HG03060 (cell line): ENCODE measurements around the gene ZSWIM1.
"Not testable (repeated sequence)": the region's sequence is repeated elsewhere in the genome, so short reads cannot be mapped to it uniquely, and the experiment has no call there.

Experiments used
- ATAC-seq: cut with Tn5 transposase; IDR thresholded peaks from one replicate; pipeline ENCODE4 v1.9.1; 2021; ENCODE audit warnings: low read depth, moderate number of reproducible peaks; ENCODE audit not compliant: unreplicated experiment

The ZSWIM1 gene

GRCh38 chr20:45921337-45922189 is 40.5 kb downstream of the ZSWIM1 start:
- no peak for ATAC-seq

DNA sequence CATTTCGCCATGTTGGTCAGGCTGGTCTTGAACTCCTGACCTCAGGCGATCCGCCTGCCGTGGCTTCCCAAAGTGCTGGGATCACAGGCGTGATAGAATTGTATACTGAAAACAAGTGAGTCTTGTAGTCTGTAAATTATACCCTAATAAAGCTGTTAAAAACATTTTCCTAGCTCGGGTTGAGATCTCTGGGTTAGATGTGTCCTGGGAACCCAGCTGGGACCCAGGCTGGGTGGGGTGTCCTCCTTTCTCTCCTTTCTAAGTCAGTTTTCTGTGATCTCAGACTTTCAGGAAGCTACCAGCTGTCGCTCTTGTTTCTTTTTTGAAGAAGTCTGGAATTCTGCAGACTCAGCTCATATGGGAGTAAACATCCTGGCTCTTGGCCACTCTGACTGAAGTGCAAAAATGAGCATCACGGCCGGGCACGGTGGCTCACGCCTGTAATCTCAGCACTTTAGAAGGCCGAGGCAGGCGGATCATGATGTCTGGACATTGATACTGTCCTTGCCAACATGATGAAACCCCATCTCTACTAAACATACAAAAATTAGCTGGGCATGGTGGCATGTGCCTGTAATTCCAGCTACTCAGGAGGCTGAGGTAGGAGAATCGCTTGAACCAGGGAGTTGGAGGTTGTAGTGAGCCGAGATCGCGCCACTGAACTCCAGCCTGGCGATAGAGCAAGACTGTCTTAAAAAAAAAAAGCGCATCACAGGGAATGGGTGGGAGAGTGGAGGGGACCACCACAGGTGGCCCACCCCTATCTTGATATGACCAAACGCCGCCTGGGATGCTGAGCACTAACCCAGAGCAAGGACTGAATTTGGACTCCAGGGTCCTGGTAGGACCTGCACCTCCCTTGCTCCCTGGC is 43.6 kb downstream of the ZSWIM1 start:
- ATAC-seq, result no peak

GRCh38 chr20:45925821-45926506 is 44.9 kb downstream of the ZSWIM1 start:
- ATAC-seq, result no peak

GRCh38 chr20:45926731-45927070 is 45.7 kb downstream of the ZSWIM1 start:
- no peak for ATAC-seq

DNA sequence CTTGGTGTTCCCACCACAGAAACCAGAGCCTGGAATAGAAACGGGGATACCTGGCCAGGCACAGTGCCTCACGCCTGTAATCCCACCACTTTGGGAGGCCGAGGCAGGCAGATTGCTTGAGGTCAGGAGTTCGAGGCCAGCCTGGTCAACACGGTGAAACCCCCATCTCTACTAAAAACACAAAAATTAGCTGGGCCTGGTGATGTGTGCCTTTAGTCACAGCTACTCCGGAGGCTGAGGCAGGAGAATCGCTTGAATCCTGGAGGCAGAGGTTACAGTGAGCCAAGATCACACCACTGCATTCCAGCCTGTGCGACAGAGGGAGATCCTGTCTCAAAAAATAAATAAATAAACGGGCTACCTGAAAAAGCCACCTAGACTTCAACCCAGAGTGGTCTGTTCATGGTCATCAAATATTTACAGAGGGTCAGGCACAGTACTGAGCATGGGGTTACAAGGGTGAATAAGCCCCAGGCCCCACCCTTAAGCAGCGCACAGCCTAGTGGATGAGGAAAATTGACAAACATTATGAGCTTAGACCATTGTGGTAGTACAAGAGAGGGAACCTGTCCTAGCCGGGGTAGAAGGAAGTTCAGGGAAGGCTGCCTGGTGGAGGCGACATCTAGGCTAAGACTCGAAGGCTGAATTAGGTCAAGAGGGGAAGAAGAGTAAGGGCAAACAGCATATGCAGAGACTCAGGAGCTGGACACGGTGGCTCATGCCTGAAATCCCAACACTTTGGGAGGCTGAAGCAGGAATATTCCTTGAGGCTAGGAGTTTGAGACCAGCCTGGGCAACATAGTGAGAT is 46.2 kb downstream of the ZSWIM1 start:
- no peak for ATAC-seq

GRCh38 chr20:45931680-45932079 is 50.7 kb downstream of the ZSWIM1 start:
- ATAC-seq, result not testable (repeated sequence)

DNA sequence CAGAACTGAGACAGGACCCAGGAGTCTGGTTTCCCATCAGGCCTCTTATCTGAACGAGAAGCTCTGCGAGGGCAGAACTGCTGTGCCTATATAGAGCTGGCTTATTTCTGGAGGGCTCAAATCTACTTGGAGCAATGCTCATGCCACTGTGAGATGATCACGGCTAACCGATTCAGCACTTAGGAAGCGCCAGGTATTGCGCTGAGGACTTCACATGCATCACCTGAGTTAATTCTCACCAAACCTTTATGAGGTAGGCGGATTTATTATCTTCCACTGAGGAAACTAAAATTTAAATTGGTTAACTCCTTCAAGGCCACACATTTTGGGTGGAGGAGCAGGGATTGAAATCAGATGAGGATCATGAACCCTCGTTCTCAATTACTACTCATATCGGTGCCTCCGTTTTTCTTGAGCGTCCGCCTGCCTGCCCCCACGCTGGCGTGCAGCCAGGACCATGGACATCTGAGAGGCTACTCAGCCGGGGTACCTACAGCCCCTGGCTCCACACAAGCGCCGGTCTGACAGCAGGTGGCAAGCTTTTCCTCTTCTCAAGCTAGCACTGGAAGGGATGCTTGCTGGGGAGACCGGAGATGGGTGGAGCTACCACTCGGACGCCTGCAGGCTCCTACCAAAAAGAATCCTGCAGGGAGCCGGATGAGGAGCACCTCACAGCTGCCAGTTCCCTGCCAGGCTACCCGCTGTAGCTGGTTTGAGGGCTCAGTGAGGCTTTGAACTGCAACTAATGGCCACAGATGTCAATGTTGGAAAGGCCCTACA is 52.4 kb downstream of the ZSWIM1 start:
- ATAC-seq, result no peak

DNA sequence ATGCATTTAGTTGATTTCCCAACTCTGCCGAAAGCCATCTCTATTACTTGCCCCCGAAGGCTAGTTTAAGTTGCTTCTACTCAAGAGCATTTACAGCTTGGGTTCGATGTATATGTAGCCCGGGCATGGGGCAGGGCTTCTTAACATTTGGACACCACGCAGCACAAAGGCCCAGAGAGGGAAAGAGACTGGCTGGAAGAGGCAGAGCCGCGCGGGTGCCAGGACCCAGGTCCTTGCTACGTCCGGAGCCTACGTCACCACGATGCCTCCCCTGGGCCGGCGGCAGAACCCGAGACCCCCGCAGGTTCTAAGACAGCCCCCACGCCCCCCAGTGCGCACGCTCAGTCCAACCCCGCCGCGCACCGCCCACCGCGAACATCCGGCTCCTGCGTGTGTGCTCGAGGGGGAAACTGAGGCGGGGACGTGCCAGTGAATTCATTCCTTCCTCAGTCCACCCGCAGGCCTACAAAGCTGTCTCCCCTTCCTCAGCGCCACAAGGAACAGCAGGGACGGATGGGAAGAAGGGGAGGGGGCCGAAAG is 53.1 kb downstream of the ZSWIM1 start:
- ATAC-seq, result no peak
